Astrocyte (in vitro differentiated cells and primary cell): ENCODE data around the gene QSOX2. TPM values are rescaled to one million over a fixed set of nuclear protein-coding genes. Genes with fewer than 3 reads are reported as not detected.

ENCODE experiments used
- DNase-seq: peaks from one replicate; pipeline ENCODE4 v3.0.0-alpha.2; 2010; ENCODE audit warnings: low read depth
- FAIRE-seq: peaks from 2 replicates; lab custom pipeline; 2011; peaks lifted over from hg19 to GRCh38; lab: Jason Lieb, UNC
- H2AFZ ChIP-seq: 2 replicates; pipeline ENCODE4 v1.6.0; 2012; ENCODE audit warnings: low read depth, low read length, inconsistent platforms
- H3K27ac ChIP-seq: 2 replicates; pipeline ENCODE4 v1.5.1; 2011; ENCODE audit warnings: low read depth, low read length, inconsistent platforms
- H3K27me3 ChIP-seq: 2 replicates; pipeline ENCODE4 v1.6.0; 2011; ENCODE audit warnings: low read length, inconsistent platforms; ENCODE audit not compliant: insufficient read depth
- H3K36me3 ChIP-seq: 2 replicates; pipeline ENCODE4 v1.5.1; 2011; ENCODE audit warnings: low read length, inconsistent platforms; ENCODE audit not compliant: insufficient read depth
- H3K4me1 ChIP-seq: 2 replicates; pipeline ENCODE4 v1.5.1; 2011; ENCODE audit warnings: low read length, inconsistent platforms; ENCODE audit not compliant: insufficient read depth
- H3K4me2 ChIP-seq: 2 replicates; pipeline ENCODE4 v1.6.0; 2012; ENCODE audit warnings: low read length, inconsistent platforms
- H3K4me3 ChIP-seq: 2 replicates; pipeline ENCODE4 v1.5.1; 2011; ENCODE audit warnings: low read depth, mild to moderate bottlenecking, low read length, inconsistent platforms; ENCODE audit not compliant: insufficient read depth
- H3K79me2 ChIP-seq: 2 replicates; pipeline ENCODE4 v1.6.0; 2012; ENCODE audit warnings: mild to moderate bottlenecking, low read length, inconsistent platforms; ENCODE audit not compliant: insufficient read depth
- H3K9ac ChIP-seq: 2 replicates; pipeline ENCODE4 v1.6.0; 2012; ENCODE audit warnings: mild to moderate bottlenecking, low read length, inconsistent platforms
- H3K9me3 ChIP-seq: 2 replicates; pipeline ENCODE4 v1.5.1; 2012; ENCODE audit warnings: low read depth, mild to moderate bottlenecking, low read length, inconsistent platforms; ENCODE audit not compliant: insufficient read depth
- H4K20me1 ChIP-seq: 2 replicates; pipeline ENCODE4 v1.6.0; 2012; ENCODE audit warnings: low read length, inconsistent platforms; ENCODE audit not compliant: insufficient read depth
- H3K27ac Mint-ChIP-seq: one replicate; pipeline ENCODE4 v1.8.0; 2021; ENCODE audit warnings: mild to moderate bottlenecking, mixed read lengths; ENCODE audit not compliant: unreplicated experiment
- H3K27me3 Mint-ChIP-seq: one replicate; pipeline ENCODE4 v1.8.0; 2021; ENCODE audit warnings: low read depth, mixed read lengths; ENCODE audit not compliant: unreplicated experiment
- H3K36me3 Mint-ChIP-seq: one replicate; pipeline ENCODE4 v1.8.0; 2021; ENCODE audit warnings: low read depth, mixed read lengths; ENCODE audit not compliant: unreplicated experiment
- H3K4me1 Mint-ChIP-seq: one replicate; pipeline ENCODE4 v1.8.0; 2021; ENCODE audit warnings: low read depth, mixed read lengths; ENCODE audit not compliant: unreplicated experiment
- H3K4me3 Mint-ChIP-seq: one replicate; pipeline ENCODE4 v1.8.0; 2021; ENCODE audit warnings: mild to moderate bottlenecking, moderate library complexity, mixed read lengths; ENCODE audit not compliant: unreplicated experiment
- H3K9me3 Mint-ChIP-seq: one replicate; pipeline ENCODE4 v1.8.0; 2021; ENCODE audit warnings: mild to moderate bottlenecking, mixed read lengths; ENCODE audit not compliant: unreplicated experiment
- CTCF ChIP-seq: IDR thresholded peaks from 2 replicates; pipeline ENCODE4 v1.5.1; 2011; ENCODE audit warnings: low read depth, mild to moderate bottlenecking, inconsistent platforms, low read length, moderate library complexity; ENCODE audit not compliant: insufficient read depth
- EZH2 ChIP-seq: IDR thresholded peaks from 2 replicates; pipeline ENCODE4 v1.6.1; 2012; ENCODE audit warnings: mild to moderate bottlenecking, low read length, inconsistent platforms; ENCODE audit not compliant: insufficient read depth
- total RNA-seq: library from RNA; stranded (reverse); gene quantifications from 2 replicates; pipeline ENCODE4 v1.2.1, GENCODE V29; 2021

Gene QSOX2
- total RNA-seq, 1 donor from 2014 or later: 20.4 TPM

- Mint-ChIP-seq H3K27ac (no peak overlapping the region), H3K36me3 (peaks cover 1% of the 10 kb centered on the region)
- FAIRE-seq: no peak
Measured at GRCh38 chr9:136280535-136281315, 35.1 kb upstream of the QSOX2 start.

GRCh38 chr9:136279471-136279870, 33.9 kb upstream of the QSOX2 start:
- H3K27ac ChIP-seq: no peak overlapping the region
- no peak overlapping the region for H3K27ac Mint-ChIP-seq
- H3K9me3 Mint-ChIP-seq: no peaks in the 10 kb centered on the region
- no peaks in the 10 kb centered on the region for H3K79me2 ChIP-seq
- H3K4me3 ChIP-seq: no peak overlapping the region
- peaks cover 23% of the 10 kb centered on the region for H3K27me3 Mint-ChIP-seq
- no peaks in the 10 kb centered on the region for H3K36me3 ChIP-seq
- H4K20me1 ChIP-seq: no peaks in the 10 kb centered on the region
- DNase-seq (no peak), FAIRE-seq (no peak)
- no peaks in the 10 kb centered on the region for H3K9me3 ChIP-seq
- H3K4me3 Mint-ChIP-seq: no peak overlapping the region
- H3K4me1 Mint-ChIP-seq: no peaks in the 10 kb centered on the region
- no peak overlapping the region for H3K9ac ChIP-seq
- no peaks in the 10 kb centered on the region for H3K4me1 ChIP-seq
- no peak overlapping the region for H2AFZ ChIP-seq
- H3K27me3 ChIP-seq: peaks cover 17% of the 10 kb centered on the region
- no peak overlapping the region for H3K4me2 ChIP-seq
- H3K36me3 Mint-ChIP-seq: peaks cover 1% of the 10 kb centered on the region
- TF ChIP-seq CTCF: no peak
- no peak for TF ChIP-seq EZH2

More at GRCh38 chr9:136280535-136281315, 35.1 kb upstream of the QSOX2 start:
- Histone ChIP-seq H3K4me1 (no peaks in the 10 kb centered on the region), H2AFZ (no peak overlapping the region), H4K20me1 (no peaks in the 10 kb centered on the region), H3K36me3 (no peaks in the 10 kb centered on the region), H3K4me2 (no peak overlapping the region), H3K9me3 (no peaks in the 10 kb centered on the region), H3K4me3 (no peak overlapping the region), H3K9ac (no peak overlapping the region), H3K27ac (no peak overlapping the region), H3K27me3 (peaks cover 13% of the 10 kb centered on the region), H3K79me2 (no peaks in the 10 kb centered on the region)
- Mint-ChIP-seq H3K4me1 (no peaks in the 10 kb centered on the region), H3K4me3 (no peak overlapping the region), H3K9me3 (no peaks in the 10 kb centered on the region), H3K27me3 (peaks cover 23% of the 10 kb centered on the region)
- TF ChIP-seq EZH2 (no peak), CTCF (no peak)
- DNase-seq: no peak

DNA sequence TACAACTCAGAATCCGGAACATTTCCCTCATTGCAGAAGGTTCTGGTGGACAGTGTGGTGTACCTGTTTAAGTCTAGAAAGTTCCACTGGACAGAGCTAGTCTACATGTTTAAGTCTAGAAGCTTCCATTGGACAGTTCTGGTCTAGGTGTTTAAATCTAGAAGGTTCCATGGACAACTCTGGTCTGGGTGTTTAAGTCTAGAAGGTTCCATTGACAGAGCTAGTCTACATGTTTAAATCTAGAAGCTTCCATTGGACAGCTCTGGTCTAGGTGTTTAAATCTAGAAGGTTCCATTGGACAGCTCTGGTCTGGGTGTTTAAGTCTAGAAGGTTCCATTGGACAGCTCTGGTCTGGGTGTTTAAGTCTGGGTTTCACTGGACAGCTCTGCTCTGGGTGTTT, 33.3 kb upstream of the QSOX2 start:
- Mint-ChIP-seq H3K36me3 (peaks cover 1% of the 10 kb centered on the region), H3K27ac (no peak overlapping the region), H3K27me3 (peaks cover 26% of the 10 kb centered on the region), H3K4me1 (no peaks in the 10 kb centered on the region), H3K9me3 (no peaks in the 10 kb centered on the region), H3K4me3 (no peak overlapping the region)
- H3K27ac ChIP-seq: no peak overlapping the region
- H3K9me3 ChIP-seq: no peaks in the 10 kb centered on the region
- H3K9ac ChIP-seq: no peak overlapping the region
- no peak overlapping the region for H3K4me3 ChIP-seq
- no peaks in the 10 kb centered on the region for H4K20me1 ChIP-seq
- no peak for FAIRE-seq
- no peak overlapping the region for H3K4me2 ChIP-seq
- no peaks in the 10 kb centered on the region for H3K36me3 ChIP-seq
- no peak overlapping the region for H2AFZ ChIP-seq
- TF ChIP-seq CTCF (no peak), EZH2 (no peak)
- no peak for DNase-seq
- H3K27me3 ChIP-seq: peaks cover 17% of the 10 kb centered on the region
- no peaks in the 10 kb centered on the region for H3K4me1 ChIP-seq
- H3K79me2 ChIP-seq: no peaks in the 10 kb centered on the region
